ENCODE results near the gene HLTF.
"Not testable (repeated sequence)": the region's sequence is repeated elsewhere in the genome, so short reads cannot be mapped to it uniquely, and the experiment has no call there.

Gene HLTF

GRCh38 chr3:149115114-149115513 lies 28.8 kb upstream of the HLTF start:
- Histone ChIP-seq H3K36me3 (ENCODE audit: insufficient read depth, low read length) (no peaks in the 10 kb centered on the region), H3K4me1 (ENCODE audit: control insufficient read depth, insufficient read depth, low read length, unreplicated experiment) (no peaks in the 10 kb centered on the region), H3K4me3 (ENCODE audit: low read depth, low read length) (no peak overlapping the region), H2AFZ (ENCODE audit: low read length, unreplicated experiment) (no peak overlapping the region), H3K79me2 (ENCODE audit: control insufficient read depth, insufficient read depth, low read length, unreplicated experiment) (no peaks in the 10 kb centered on the region), H3K27ac (ENCODE audit: low read depth, low read length) (no peak overlapping the region), H3K27me3 (ENCODE audit: insufficient read depth, low read length) (no peaks in the 10 kb centered on the region)

GRCh38 chr3:149114458-149114857 lies 28.1 kb upstream of the HLTF start:
- Histone ChIP-seq H3K4me1 (ENCODE audit: control insufficient read depth, insufficient read depth, low read length, unreplicated experiment) (no peaks in the 10 kb centered on the region), H3K36me3 (ENCODE audit: insufficient read depth, low read length) (no peaks in the 10 kb centered on the region), H3K27ac (ENCODE audit: low read depth, low read length) (no peak overlapping the region), H3K4me3 (ENCODE audit: low read depth, low read length) (no peak overlapping the region), H2AFZ (ENCODE audit: low read length, unreplicated experiment) (no peak overlapping the region), H3K79me2 (ENCODE audit: control insufficient read depth, insufficient read depth, low read length, unreplicated experiment) (no peaks in the 10 kb centered on the region), H3K27me3 (ENCODE audit: insufficient read depth, low read length) (no peaks in the 10 kb centered on the region)

GRCh38 chr3:149104484-149104883 lies 18.2 kb upstream of the HLTF start:
- Histone ChIP-seq H3K27me3 (ENCODE audit: insufficient read depth, low read length) (no peaks in the 10 kb centered on the region), H2AFZ (ENCODE audit: low read length, unreplicated experiment) (no peak overlapping the region), H3K36me3 (ENCODE audit: insufficient read depth, low read length) (no peaks in the 10 kb centered on the region), H3K79me2 (ENCODE audit: control insufficient read depth, insufficient read depth, low read length, unreplicated experiment) (no peaks in the 10 kb centered on the region), H3K4me3 (ENCODE audit: low read depth, low read length) (no peak overlapping the region), H3K27ac (ENCODE audit: low read depth, low read length) (no peak overlapping the region), H3K4me1 (ENCODE audit: control insufficient read depth, insufficient read depth, low read length, unreplicated experiment) (no peaks in the 10 kb centered on the region)

GRCh38 chr3:149101641-149102040 lies 15.3 kb upstream of the HLTF start:
- Histone ChIP-seq H3K36me3 (ENCODE audit: insufficient read depth, low read length) (no peaks in the 10 kb centered on the region), H3K79me2 (ENCODE audit: control insufficient read depth, insufficient read depth, low read length, unreplicated experiment) (no peaks in the 10 kb centered on the region), H3K27me3 (ENCODE audit: insufficient read depth, low read length) (no peaks in the 10 kb centered on the region), H3K4me3 (ENCODE audit: low read depth, low read length) (no peak overlapping the region), H2AFZ (ENCODE audit: low read length, unreplicated experiment) (no peak overlapping the region), H3K27ac (ENCODE audit: low read depth, low read length) (no peak overlapping the region), H3K4me1 (ENCODE audit: control insufficient read depth, insufficient read depth, low read length, unreplicated experiment) (no peaks in the 10 kb centered on the region)

- Histone ChIP-seq H3K27ac (ENCODE audit: low read depth, low read length) (no peak overlapping the region), H3K4me3 (ENCODE audit: low read depth, low read length) (no peak overlapping the region), H3K4me1 (ENCODE audit: control insufficient read depth, insufficient read depth, low read length, unreplicated experiment) (no peaks in the 10 kb centered on the region), H3K36me3 (ENCODE audit: insufficient read depth, low read length) (no peaks in the 10 kb centered on the region), H3K27me3 (ENCODE audit: insufficient read depth, low read length) (no peaks in the 10 kb centered on the region), H2AFZ (ENCODE audit: low read length, unreplicated experiment) (no peak overlapping the region), H3K79me2 (ENCODE audit: control insufficient read depth, insufficient read depth, low read length, unreplicated experiment) (no peaks in the 10 kb centered on the region)
Observed at GRCh38 chr3:149101154-149101553, 14.8 kb upstream of the HLTF start.

GRCh38 chr3:149097987-149098386 lies 11.7 kb upstream of the HLTF start:
- not testable (repeated sequence) for H3K4me3 ChIP-seq (ENCODE audit: low read depth, low read length); H3K4me1 ChIP-seq (ENCODE audit: control insufficient read depth, insufficient read depth, low read length, unreplicated experiment); H3K79me2 ChIP-seq (ENCODE audit: control insufficient read depth, insufficient read depth, low read length, unreplicated experiment); H3K27me3 ChIP-seq (ENCODE audit: insufficient read depth, low read length); H2AFZ ChIP-seq (ENCODE audit: low read length, unreplicated experiment); H3K27ac ChIP-seq (ENCODE audit: low read depth, low read length); H3K36me3 ChIP-seq (ENCODE audit: insufficient read depth, low read length)

- H2AFZ ChIP-seq (ENCODE audit: low read length, unreplicated experiment): no peak overlapping the region
- H3K4me3 ChIP-seq (ENCODE audit: low read depth, low read length): no peak overlapping the region
- H3K79me2 ChIP-seq (ENCODE audit: control insufficient read depth, insufficient read depth, low read length, unreplicated experiment): no peaks in the 10 kb centered on the region
- H3K27ac ChIP-seq (ENCODE audit: low read depth, low read length): no peak overlapping the region
- H3K36me3 ChIP-seq (ENCODE audit: insufficient read depth, low read length): no peaks in the 10 kb centered on the region
- no peaks in the 10 kb centered on the region for H3K27me3 ChIP-seq (ENCODE audit: insufficient read depth, low read length)
- H3K4me1 ChIP-seq (ENCODE audit: control insufficient read depth, insufficient read depth, low read length, unreplicated experiment): no peaks in the 10 kb centered on the region
Observed at GRCh38 chr3:149095487-149095886, 9.2 kb upstream of the HLTF start.

- Histone ChIP-seq H3K27me3 (ENCODE audit: insufficient read depth, low read length) (no peaks in the 10 kb centered on the region), H3K27ac (ENCODE audit: low read depth, low read length) (no peak overlapping the region), H2AFZ (ENCODE audit: low read length, unreplicated experiment) (no peak overlapping the region), H3K36me3 (ENCODE audit: insufficient read depth, low read length) (no peaks in the 10 kb centered on the region), H3K4me1 (ENCODE audit: control insufficient read depth, insufficient read depth, low read length, unreplicated experiment) (no peaks in the 10 kb centered on the region), H3K4me3 (ENCODE audit: low read depth, low read length) (no peak overlapping the region), H3K79me2 (ENCODE audit: control insufficient read depth, insufficient read depth, low read length, unreplicated experiment) (no peaks in the 10 kb centered on the region)
Observed at GRCh38 chr3:149091983-149092382, 5.7 kb upstream of the HLTF start.

GRCh38 chr3:149090907-149091306 lies 4.6 kb upstream of the HLTF start:
- H3K79me2 ChIP-seq (ENCODE audit: control insufficient read depth, insufficient read depth, low read length, unreplicated experiment): peaks cover 2% of the 10 kb centered on the region
- H3K27ac ChIP-seq (ENCODE audit: low read depth, low read length): no peak overlapping the region
- no peaks in the 10 kb centered on the region for H3K4me1 ChIP-seq (ENCODE audit: control insufficient read depth, insufficient read depth, low read length, unreplicated experiment)
- H3K27me3 ChIP-seq (ENCODE audit: insufficient read depth, low read length): no peaks in the 10 kb centered on the region
- no peaks in the 10 kb centered on the region for H3K36me3 ChIP-seq (ENCODE audit: insufficient read depth, low read length)
- no peak overlapping the region for H3K4me3 ChIP-seq (ENCODE audit: low read depth, low read length)
- H2AFZ ChIP-seq (ENCODE audit: low read length, unreplicated experiment): no peak overlapping the region

- no peak overlapping the region for H3K4me3 ChIP-seq (ENCODE audit: low read depth, low read length)
- H3K27ac ChIP-seq (ENCODE audit: low read depth, low read length): no peak overlapping the region
Observed at GRCh38 chr3:149090461-149090860, 4.1 kb upstream of the HLTF start.

GRCh38 chr3:149089395-149089794 lies 3.1 kb upstream of the HLTF start:
- Histone ChIP-seq H3K36me3 (ENCODE audit: insufficient read depth, low read length) (peaks cover 3% of the 10 kb centered on the region; the same call in 1 of the 2 replicates), H3K4me1 (ENCODE audit: control insufficient read depth, insufficient read depth, low read length, unreplicated experiment) (peaks cover 6% of the 10 kb centered on the region), H3K4me3 (ENCODE audit: low read depth, low read length) (no peak overlapping the region), H3K79me2 (ENCODE audit: control insufficient read depth, insufficient read depth, low read length, unreplicated experiment) (peaks cover 17% of the 10 kb centered on the region), H2AFZ (ENCODE audit: low read length, unreplicated experiment) (no peak overlapping the region), H3K27ac (ENCODE audit: low read depth, low read length) (no peak overlapping the region), H3K27me3 (ENCODE audit: insufficient read depth, low read length) (no peaks in the 10 kb centered on the region)

More at GRCh38 chr3:149090461-149090860, 4.1 kb upstream of the HLTF start:
- Histone ChIP-seq H3K4me1 (ENCODE audit: control insufficient read depth, insufficient read depth, low read length, unreplicated experiment) (no peaks in the 10 kb centered on the region), H3K27me3 (ENCODE audit: insufficient read depth, low read length) (no peaks in the 10 kb centered on the region), H3K36me3 (ENCODE audit: insufficient read depth, low read length) (no peaks in the 10 kb centered on the region), H3K79me2 (ENCODE audit: control insufficient read depth, insufficient read depth, low read length, unreplicated experiment) (peaks cover 7% of the 10 kb centered on the region), H2AFZ (ENCODE audit: low read length, unreplicated experiment) (no peak overlapping the region)
